NB4 (cell line): ENCODE data around the gene MPP3.
A peak's percentile ranks its signal among the peaks of the same experiment; 100 is the strongest.

Experiments
- DNase-seq: peaks from one replicate; pipeline ENCODE4 v3.0.0; 2010; ENCODE audit warnings: low read depth
- H3K4me3 ChIP-seq: one replicate; pipeline ENCODE4 v1.5.1; 2011; ENCODE audit warnings: mild to moderate bottlenecking, low read depth, low read length, moderate library complexity
- MAX ChIP-seq: IDR thresholded peaks from 2 replicates; pipeline ENCODE4 v1.6.1; 2011; ENCODE audit warnings: low read depth, low read length
- MYC ChIP-seq: IDR thresholded peaks from 2 replicates; pipeline ENCODE4 v1.6.1; 2011; ENCODE audit warnings: low read depth, low read length
- POLR2A ChIP-seq: IDR thresholded peaks from 2 replicates; pipeline ENCODE4 v1.6.1; 2011; ENCODE audit warnings: mild to moderate bottlenecking; ENCODE audit not compliant: insufficient read length; ENCODE audit errors: extremely low read depth
- TF ChIP-seq, protein P1 (sequence below): IDR thresholded peaks from one replicate; pipeline ENCODE4 v1.5.1; 2012; ENCODE audit warnings: low read depth, low read length

The MPP3 gene

DNA sequence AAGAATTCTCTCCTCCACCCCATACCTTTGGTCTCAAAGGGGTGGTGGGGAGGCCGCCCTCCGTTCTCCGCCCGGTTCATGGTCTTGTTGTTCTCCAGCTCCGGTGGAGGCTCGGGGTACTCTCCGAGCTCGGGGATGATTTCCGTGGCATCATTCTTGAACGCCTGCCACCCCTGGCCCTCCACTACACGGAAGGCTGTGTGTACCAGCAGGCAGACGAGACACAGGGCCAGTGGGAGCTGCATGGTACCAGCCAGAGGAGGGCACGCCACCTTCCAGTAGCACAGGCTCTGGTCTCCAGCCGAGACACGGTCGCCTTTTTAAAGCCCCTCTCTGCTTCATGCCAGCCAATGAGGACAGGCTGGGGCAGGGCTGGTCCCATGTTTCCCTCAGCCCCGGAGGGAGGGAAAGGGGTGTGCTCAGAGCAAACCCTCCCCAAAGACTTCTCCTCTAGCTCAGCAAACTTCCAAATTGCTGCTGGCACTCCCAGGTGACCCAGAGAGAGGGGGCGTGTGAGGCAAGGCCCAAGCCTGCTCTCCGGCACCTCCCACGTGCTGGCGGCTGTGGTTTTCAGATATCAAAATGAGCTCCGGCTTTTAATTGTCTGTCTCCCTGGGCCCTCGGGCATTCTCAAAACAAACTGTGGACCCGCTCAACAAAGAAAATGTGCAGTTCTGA lies 74.3 kb downstream of the MPP3 start, which contains the start of gene SOST:
SOST (minus strand) TSS at position 295 of the 678 bp plus-strand sequence; CDS start at position 245, 50 bp downstream.
- peak; percentile 50 for DNase-seq
- no peak within 1 kb of the TSS for H3K4me3 ChIP-seq
- peak; percentile 55; the same call in 1 of the 2 replicates for TF ChIP-seq MAX
- no peak for TF ChIP-seq POLR2A
- no peak for TF ChIP-seq MYC
- TF ChIP-seq, protein P1, sequence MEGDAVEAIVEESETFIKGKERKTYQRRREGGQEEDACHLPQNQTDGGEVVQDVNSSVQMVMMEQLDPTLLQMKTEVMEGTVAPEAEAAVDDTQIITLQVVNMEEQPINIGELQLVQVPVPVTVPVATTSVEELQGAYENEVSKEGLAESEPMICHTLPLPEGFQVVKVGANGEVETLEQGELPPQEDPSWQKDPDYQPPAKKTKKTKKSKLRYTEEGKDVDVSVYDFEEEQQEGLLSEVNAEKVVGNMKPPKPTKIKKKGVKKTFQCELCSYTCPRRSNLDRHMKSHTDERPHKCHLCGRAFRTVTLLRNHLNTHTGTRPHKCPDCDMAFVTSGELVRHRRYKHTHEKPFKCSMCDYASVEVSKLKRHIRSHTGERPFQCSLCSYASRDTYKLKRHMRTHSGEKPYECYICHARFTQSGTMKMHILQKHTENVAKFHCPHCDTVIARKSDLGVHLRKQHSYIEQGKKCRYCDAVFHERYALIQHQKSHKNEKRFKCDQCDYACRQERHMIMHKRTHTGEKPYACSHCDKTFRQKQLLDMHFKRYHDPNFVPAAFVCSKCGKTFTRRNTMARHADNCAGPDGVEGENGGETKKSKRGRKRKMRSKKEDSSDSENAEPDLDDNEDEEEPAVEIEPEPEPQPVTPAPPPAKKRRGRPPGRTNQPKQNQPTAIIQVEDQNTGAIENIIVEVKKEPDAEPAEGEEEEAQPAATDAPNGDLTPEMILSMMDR, result no peak

- TF ChIP-seq POLR2A, result no peak
- TF ChIP-seq MAX, result no peak
- TF ChIP-seq, protein P1, result no peak
- no peak for TF ChIP-seq MYC
- no peak for DNase-seq
- H3K4me3 ChIP-seq, result no peak overlapping the region
Measured at GRCh38 chr17:43758086-43758485, 74.9 kb downstream of the MPP3 start.

- DNase-seq, result no peak
- H3K4me3 ChIP-seq, result no peak overlapping the region
- TF ChIP-seq POLR2A (no peak), MAX (no peak), MYC (no peak)
- TF ChIP-seq, protein P1, result no peak
Measured at GRCh38 chr17:43757171-43757660, 75.7 kb downstream of the MPP3 start.

DNA sequence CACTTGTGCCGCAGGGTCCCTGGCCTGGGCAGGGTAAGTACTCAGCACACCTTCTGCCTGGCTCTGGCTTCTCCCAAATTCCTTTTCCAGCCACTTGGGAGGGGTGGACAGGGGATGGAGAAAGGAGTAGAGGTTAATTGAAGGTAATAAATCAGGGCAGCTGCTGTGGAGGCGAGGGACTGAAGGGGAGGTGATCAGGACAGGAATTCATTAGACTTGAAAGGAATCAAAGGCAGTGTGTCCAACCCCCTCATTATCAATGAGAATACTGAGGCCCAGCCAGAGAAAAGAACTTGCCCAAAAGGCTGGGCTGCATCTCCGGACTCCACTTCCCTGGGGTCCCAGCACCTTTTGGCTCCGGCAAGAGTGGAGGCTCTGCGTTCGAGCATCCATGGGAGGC lies 76.7 kb downstream of the MPP3 start:
- H3K4me3 ChIP-seq, result no peak overlapping the region
- DNase-seq, result no peak
- TF ChIP-seq, protein P1, result no peak
- no peak for TF ChIP-seq MAX
- TF ChIP-seq POLR2A, result no peak
- TF ChIP-seq MYC, result no peak

- no peak overlapping the region for H3K4me3 ChIP-seq
- no peak for TF ChIP-seq MYC
- TF ChIP-seq MAX, result no peak
- TF ChIP-seq, protein P1, result no peak
- TF ChIP-seq POLR2A, result no peak
- DNase-seq, result no peak
Measured at GRCh38 chr17:43755389-43755875, 77.5 kb downstream of the MPP3 start.
